ENCODE measurements around the gene CDHR3.
"Not testable (repeated sequence)": the region's sequence is repeated elsewhere in the genome, so short reads cannot be mapped to it uniquely, and the experiment has no call there.

Gene CDHR3, protein sequence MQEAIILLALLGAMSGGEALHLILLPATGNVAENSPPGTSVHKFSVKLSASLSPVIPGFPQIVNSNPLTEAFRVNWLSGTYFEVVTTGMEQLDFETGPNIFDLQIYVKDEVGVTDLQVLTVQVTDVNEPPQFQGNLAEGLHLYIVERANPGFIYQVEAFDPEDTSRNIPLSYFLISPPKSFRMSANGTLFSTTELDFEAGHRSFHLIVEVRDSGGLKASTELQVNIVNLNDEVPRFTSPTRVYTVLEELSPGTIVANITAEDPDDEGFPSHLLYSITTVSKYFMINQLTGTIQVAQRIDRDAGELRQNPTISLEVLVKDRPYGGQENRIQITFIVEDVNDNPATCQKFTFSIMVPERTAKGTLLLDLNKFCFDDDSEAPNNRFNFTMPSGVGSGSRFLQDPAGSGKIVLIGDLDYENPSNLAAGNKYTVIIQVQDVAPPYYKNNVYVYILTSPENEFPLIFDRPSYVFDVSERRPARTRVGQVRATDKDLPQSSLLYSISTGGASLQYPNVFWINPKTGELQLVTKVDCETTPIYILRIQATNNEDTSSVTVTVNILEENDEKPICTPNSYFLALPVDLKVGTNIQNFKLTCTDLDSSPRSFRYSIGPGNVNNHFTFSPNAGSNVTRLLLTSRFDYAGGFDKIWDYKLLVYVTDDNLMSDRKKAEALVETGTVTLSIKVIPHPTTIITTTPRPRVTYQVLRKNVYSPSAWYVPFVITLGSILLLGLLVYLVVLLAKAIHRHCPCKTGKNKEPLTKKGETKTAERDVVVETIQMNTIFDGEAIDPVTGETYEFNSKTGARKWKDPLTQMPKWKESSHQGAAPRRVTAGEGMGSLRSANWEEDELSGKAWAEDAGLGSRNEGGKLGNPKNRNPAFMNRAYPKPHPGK

DNA sequence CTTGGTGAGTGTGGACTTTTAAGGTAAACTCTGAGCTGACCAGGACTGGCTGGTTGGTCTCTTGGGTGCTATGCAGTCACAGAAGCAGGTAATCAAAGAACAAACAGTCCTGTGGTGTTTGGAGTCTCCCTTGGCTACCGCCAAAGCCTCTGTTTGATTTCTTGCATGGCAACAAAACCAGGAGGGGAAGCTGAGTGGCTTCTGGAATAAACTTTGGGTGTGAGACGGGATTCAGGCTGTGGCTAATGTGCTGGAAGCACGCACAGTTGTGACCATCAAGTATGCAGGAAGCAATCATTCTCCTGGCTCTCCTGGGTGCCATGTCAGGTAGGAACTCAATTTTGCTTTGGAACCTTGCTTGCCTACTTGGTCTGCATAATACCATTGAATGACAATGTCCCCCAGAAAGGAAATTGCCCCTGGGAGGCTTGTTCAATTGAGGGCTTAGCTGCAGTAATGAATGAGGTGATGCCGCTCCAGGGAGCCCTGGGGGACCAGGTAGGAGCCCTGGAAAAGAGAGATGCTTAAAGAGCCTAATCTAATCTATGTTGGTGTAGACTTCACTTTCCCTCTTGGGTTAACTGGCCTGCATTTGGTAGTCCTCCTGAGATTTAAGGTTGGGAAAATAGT is at the start of gene CDHR3:
CDHR3 (plus strand) TSS at position 227 of the 630 bp plus-strand sequence; CDS start at position 282, 55 bp downstream.
- DNase-seq (ENCODE audit: low spot score) = no peak

DNA sequence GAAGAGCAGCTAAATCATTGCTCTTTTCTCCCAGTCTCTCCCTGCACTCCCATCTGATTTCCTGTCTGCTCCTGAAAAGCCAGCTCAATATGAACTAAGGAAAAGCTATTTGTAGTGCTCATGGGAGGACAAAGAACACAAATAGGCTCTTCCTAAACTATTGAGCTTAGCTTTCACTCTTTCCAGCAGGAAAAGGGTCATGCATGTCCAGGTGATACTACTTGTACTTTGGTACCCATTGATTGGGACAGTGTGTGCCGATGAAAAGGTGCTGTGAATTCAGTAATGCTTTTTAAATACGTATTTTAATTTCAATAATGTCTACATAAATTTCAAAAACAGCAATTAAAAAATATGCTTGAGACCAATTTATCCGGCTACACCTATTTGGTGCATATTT is 49.1 kb upstream of the CDHR3 start:
- DNase-seq (ENCODE audit: low spot score) = no peak

DNA sequence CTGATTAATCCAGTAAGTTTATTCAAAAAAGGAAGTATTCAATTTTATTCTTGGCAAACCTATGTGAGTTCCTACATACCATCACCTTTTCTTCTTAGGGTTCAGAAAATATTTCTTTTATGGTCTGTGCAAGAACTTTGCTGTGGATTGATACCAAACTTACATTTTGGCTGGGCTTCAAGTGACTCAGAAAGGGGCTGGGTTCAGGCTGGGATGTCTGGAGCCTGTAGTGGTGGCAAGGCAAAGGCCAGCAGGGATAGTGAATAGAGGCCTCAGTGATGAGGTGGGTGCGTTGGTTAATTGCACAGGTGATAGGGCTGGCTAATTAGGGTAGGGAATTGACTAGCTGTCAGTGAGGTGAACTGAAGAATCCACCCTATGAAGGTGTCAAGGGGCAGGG is 46.5 kb upstream of the CDHR3 start:
- DNase-seq (ENCODE audit: low spot score) = no peak

DNA sequence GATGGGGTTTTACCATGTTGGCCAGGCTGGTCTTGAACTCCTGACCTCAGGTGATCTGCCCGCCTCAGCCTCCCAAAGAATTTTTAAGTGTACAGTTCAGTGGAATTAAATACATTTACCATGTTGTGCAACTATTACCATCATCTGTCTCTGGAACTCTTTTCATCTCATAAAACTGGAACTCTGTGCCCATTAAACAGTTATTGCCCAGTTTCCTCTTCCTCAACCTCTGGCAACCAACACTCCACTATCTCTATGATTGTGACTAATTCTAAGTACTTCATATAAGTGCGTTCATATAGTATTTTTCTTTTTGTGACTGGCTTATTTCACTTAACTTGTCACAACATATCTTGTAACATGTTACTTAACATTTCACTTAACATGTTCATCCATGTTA is 45.4 kb upstream of the CDHR3 start:
- no peak for DNase-seq (ENCODE audit: low spot score)

DNA sequence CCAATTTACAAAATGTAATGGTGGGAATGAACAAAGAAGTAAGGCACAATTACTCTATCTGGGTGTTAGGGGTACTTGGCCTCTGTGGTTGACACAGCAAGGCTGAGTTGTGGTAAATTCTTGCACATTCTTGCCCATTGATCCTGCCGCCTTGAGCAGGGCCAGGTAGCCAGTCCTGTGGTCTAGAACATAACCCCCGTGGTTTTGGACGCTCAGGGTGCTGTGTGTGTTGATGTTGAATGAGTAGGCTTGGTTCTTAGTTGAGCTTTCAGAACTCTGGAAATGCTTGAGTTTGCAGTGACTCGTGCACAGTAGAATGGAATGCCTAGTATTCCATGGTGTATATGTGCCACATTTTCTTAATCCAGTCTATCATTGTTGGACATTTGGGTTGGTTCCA is 42.3 kb upstream of the CDHR3 start:
- no peak for DNase-seq (ENCODE audit: low spot score)

DNA sequence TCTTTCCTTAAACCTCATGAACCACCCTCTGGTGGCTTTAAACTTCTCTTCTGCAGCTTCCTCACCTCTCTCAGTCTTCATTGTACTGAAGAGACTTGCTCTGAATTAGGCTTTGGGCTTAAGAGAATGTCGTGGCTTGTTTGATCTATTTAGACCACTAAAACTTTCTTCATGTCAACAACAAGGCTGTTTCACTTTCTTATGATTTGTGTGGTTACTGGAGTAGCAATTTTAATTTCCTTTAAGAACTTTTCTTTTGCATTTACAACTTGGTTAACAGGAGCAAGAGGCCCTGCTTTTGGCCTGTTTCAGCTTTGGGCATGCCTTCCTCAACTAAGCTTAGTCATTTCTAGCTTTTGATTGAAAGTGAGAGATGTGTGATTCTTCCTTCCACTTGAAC is 38.1 kb upstream of the CDHR3 start:
- DNase-seq (ENCODE audit: low spot score) = no peak

DNA sequence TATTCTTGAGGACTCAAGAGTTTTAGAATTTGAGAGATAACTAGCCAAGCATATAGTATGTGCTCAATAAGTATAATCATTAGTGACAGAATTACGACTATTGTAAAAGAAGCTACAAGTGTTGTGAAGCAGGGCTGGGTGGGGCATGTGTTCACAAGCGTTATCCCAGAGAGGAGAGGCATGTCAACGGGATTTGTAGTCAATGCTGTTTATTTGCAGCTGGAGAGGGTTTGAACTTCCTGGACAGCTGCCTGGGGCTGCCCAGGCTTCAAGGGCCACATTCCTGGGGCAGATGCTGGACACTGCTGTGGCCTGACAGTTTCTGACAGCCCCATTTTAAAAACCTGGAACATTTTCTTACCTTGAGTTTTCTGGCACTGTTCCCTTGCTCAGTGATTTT is 36.9 kb upstream of the CDHR3 start:
- no peak for DNase-seq (ENCODE audit: low spot score)

DNA sequence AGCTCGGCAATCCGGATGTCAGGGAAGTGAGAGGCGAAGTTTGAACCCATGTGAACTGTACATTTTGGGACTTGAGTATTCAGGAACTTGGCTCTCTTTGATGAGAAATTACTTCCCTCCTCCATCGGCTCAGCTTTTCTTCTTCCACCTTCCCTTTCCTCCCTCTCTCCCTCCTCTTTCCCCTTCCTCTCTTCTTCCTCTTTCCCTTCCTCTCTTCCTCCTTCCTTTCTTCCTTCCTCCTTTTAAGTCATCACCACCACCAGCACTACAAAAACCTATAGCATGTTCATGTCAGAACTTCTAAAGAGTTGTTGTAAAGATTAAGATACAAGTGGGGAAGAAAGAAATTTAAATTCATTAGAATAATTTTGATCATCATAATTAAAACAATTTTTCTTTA is 31.9 kb upstream of the CDHR3 start:
- DNase-seq (ENCODE audit: low spot score) = no peak

DNA sequence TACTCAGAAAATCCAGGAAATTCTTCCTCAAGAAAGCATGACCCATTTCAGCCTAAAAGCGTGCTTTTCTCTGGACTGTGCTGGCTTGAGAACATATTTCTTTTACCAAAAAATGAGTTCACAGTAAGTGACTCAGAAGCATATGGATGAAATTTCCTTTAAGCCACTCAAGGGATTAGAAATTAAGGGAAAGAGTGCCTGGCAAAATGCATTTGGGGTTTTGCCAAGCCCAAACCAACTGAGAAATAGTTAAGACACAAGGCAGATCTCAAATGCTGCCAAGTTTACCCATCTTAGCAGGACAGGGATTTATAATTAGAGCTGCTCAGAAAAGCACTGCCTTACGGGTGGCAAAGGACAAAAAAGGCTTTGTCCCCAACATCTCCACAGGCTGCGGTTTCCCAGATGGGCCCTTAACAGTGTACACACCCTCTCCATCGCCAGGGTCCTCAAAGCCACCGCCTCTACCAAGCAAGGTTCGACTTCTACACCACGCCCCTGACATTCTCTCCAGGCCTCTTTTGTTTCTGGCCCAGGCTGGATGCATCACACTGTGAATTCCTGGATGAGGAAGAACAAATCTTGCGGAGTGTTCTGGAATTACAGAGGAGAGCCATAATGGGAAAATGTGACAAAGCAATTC is 30.1 kb upstream of the CDHR3 start:
- DNase-seq (ENCODE audit: low spot score) = peak; percentile 67

DNA sequence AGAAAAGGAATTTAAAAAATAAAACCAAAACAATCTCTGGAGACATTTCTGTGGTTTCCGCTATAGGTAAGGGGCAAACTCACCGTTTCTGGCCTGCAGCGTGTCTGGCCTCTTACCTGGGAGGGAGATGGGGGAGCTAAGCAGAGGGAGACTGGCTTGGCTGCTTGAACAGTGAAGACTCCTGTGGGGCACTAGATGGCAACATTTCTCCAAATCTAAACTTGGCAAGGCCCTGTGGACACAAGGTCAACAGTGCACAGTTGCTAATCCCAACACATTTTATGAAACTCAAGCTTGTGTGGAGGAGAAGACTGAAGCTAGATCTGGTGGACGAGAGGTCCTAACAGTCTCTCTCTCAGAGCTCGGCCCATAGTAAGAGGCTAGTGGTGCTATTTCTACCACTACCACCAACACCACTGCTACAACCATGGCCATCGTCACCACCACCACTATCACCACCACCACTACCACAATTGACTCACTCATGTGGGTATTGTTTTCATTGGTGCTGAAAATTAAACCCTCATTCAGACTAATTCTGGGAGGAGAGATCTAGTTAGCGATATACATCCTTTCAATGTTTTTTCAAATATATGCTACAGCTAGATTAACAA is 28.4 kb upstream of the CDHR3 start:
- DNase-seq (ENCODE audit: low spot score) = peak; percentile 46

DNA sequence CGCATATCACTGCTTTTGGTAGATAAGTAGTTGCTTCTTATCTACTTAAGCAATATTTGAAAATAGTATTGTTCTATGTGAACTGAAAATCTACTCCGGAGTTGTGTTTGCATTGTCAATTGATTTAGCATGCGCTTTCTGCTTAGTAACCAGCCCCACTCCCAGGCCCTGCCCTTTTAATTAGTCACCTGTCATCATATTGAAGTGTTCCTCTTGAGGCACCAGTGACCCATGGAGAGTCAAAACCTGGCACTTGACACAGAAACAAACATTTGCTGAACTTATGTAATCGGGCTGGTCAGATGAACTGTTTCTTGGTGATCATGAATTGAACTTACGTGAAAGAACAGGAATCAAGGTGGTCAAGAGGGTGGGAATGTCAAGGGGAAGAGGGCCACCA is 27.8 kb upstream of the CDHR3 start:
- no peak for DNase-seq (ENCODE audit: low spot score)

DNA sequence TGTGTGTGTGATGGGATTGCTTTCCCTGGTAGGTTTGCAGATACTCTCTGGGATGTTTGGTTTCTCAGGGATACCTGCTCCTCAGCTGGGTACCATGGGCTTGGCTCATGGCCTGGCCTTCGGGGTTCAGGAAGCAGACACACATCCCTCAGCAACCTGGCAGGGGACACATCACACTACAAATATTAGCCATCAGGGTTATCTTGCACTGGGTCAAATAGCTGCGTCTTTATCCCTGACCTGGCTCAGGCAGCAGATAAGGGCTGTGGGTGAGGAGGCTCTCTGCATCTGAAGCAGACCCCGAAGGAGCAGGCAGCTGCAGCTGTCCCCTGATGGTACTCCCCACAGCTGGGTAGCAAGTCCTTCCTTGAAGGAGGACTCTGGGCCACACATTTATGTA is 25.7 kb upstream of the CDHR3 start:
- no peak for DNase-seq (ENCODE audit: low spot score)

DNA sequence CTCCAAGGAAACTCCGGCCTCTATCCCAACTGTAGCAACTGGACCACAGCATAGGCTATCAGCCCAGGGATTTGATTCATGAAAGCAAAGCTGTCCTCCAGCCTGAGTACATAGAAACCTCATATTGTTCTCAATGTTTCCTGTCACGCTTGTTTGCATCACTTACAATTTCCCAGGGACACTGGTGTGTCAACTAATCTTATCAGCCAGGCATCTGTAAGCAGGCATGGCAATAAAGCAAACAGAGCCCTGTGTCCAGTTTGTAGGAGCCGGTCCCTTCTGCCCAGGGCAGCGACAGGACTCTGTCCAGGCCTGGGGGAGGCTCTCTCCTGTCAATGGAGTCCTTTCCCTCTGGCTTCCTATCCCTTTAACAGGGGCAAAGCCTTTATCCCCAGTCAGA is 23.0 kb upstream of the CDHR3 start:
- no peak for DNase-seq (ENCODE audit: low spot score)

DNA sequence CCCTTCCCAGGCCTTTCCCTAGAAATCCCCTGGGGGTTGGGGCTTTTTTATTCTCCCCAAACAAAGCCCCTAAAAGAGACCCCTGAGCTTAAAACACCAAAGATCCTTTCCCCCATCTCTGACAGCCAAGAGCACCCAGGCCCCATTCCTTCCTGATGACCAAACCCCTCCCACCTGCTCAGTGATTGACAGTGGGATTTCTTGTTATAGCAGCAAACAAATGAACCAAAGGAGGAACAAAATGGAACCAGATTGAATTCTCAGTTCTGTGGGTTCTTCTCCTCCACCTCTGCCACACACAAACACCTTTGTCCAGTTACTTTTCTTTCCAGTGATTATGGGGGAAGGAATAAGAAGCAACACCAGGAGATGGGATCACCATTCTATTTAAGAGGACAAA is 21.5 kb upstream of the CDHR3 start:
- DNase-seq (ENCODE audit: low spot score) = no peak

DNA sequence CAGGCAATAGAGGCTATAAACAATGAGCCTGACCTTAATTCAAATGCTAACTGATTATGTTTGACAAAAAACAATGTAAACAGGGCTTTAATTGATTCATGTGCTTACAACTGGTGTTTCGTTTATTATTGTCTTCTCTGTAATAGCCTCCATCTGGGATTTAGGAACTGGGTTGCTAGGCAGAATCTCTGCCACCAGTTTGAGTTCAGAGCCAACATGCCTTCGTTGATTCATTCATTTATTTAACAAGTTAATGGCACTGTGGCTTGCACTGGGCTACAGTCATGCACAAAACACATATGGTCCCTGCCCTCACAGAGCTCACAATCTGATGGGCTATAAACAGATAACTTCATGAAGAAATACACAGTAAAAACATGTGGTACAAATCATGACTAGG is 19.6 kb upstream of the CDHR3 start:
- no peak for DNase-seq (ENCODE audit: low spot score)

DNA sequence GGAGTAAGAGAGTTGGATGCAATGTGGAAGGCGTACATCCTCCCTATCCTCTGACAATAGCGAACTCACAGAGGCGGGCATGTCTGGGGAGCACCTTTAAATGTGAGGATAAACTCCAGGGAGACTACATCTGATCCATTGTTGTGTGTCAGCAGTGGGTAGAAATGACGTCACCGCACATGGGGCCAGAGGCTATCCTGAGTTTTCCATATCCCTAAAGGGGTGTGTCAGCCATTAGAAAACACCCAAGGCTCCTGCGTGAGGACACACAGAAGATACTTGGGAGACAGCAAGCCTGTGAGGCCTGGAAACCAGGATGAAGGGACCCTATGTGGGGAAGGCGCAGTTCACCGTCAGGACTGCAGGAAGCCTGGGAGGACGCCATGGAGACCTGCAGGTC is 17.2 kb upstream of the CDHR3 start:
- DNase-seq (ENCODE audit: low spot score) = no peak

DNA sequence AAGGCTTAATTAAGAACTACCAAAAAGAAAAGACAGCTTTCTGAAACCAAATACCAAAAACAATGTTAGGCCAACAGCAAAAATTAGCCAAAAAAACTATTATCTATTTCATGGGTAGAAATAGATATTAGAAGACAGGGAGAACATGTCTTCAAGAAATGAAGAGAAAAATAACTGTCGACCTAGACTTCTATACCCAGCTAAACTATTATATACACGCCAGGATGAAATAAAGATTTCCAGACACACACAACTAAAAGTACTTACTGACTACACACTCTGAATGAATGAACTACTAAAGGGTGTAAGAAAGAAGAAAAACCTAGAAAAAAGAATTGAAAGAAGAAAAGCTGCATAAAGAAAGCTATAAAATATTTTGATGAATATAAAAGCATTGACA is 11.5 kb upstream of the CDHR3 start:
- no peak for DNase-seq (ENCODE audit: low spot score)

DNA sequence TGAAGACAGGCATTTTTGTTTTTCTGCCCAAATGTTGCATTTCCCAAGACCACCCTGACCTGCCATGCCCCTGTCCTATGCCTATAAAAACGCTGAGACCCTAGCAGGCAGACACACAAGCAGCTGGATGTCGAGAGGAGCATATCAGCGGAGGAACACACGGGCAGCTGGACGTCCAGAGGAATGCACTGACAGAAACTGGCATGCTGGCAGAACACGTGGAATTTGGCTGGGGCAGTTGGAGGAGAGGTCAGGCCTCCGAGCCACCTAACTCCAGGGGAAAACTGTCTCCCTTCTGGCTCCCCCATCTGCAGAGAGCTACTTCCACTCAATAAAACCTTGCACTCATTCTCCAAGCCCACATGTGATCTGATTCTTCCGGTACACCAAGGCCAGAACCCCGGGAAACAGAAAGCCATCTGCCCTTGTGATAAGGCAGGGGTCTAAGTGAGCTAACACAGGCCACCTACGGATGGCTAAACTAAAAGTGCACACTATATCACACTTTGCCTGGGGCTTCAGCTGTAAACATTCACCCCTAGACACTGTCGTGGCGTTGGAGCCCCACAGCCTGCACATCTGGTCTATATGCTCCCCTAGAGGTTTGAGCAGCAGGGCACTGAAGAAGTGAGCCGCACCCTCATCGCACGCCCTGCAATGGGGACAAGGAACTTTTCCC is 10.0 kb upstream of the CDHR3 start:
- DNase-seq (ENCODE audit: low spot score) = no peak

DNA sequence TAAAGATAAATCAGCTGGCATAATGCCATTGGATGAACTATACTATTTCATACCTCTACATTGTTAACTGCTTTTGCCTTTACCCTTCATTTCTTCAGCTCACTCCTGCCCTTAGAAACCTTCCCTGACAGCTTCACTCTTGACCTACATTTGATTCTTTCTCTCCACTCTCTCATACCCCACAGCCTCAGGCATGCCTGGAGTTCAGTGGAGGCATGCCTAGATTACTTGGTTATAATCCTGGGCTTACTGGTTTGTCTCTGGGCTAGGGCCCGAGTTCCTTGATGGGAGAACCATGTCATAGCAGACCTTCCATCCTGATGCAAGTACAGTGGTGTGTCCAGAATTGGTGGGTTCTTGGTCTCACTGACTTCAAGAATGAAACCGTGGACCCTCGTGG is 8.4 kb upstream of the CDHR3 start:
- no peak for DNase-seq (ENCODE audit: low spot score)

DNA sequence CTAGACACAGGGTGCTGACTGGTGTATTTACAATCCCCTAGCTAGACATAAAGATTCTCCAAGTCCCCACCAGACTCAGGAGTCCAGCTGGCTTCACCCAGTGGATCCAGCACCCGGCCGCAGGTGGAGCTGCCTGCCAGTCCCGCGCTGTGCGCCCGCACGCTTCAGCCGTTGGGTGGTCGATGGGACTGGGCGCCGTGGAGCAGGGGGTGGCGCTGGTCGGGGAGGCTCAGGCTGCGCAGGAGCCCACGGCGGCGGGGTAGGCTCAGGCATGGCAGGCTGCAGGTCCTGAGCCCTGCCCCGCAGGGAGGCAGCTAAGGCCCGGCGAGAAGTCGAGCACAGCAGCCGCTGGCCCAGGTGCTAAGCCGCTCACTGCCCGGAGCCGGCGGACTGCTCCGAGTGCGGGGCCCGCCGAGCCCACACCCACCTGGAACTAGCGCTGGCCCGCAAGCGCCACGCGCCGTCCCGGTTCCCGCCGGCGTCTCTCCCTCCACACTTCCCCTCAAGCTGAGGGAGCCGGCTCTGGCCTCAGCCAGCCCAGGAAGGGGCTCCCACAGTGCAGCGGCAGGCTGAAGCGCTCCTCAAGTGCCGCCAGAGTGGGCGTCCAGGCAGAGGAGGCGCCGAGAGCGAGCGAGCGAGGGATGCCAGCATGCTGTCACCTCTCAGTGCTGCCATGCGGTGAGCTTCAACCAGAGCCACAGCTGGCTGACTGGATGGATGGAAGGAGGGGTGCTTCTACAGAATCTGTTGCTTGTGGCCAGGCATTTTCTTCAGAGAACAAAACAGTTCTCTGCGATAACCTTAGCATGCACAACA is 7.2 kb upstream of the CDHR3 start:
- DNase-seq (ENCODE audit: low spot score) = not testable (repeated sequence)
